ENCODE measurements around the gene HSD17B14. TPM values are rescaled to one million over a fixed set of nuclear protein-coding genes. Genes with fewer than 3 reads are reported as not detected.

The HSD17B14 gene
- total RNA-seq, 1 experiment from 2014 or later: 11.2 TPM

GRCh38 chr19:48795685-48796070 is 40.6 kb downstream of the HSD17B14 start:
- Histone ChIP-seq H4K5ac (ENCODE audit: insufficient read length, low read depth, low read length) (no peak overlapping the region), H3K23me2 (ENCODE audit: insufficient read length, low read depth, low read length, poor library complexity, severe bottlenecking) (no peaks in the 10 kb centered on the region), H3K56ac (ENCODE audit: insufficient read length, low read depth, low read length) (no peak overlapping the region), H3K4ac (ENCODE audit: low read depth, low read length) (no peak overlapping the region), H2BK5ac (ENCODE audit: insufficient read length, low read length) (no peak overlapping the region), H3K27ac (ENCODE audit: insufficient read length, low read depth, low read length) (no peak overlapping the region), H3K9me3 (ENCODE audit: control insufficient read depth, low read depth, low read length) (no peaks in the 10 kb centered on the region), H2BK120ac (ENCODE audit: low read depth, low read length, poor library complexity, severe bottlenecking) (no peak overlapping the region), H2BK20ac (ENCODE audit: low read depth, low read length, poor library complexity, severe bottlenecking) (no peak overlapping the region), H3K18ac (ENCODE audit: insufficient read length, low read depth, low read length) (no peak overlapping the region), H4K8ac (replicated peaks; ENCODE audit: insufficient read length, low read depth, low read length) (no peak overlapping the region), H3K23ac (ENCODE audit: insufficient read length, low read depth, low read length) (no peak overlapping the region), H3K27me3 (ENCODE audit: insufficient read depth, low read length) (no peaks in the 10 kb centered on the region), H3K79me2 (ENCODE audit: insufficient read depth, low read length) (no peaks in the 10 kb centered on the region), H3T11ph (ENCODE audit: low read length) (no peak overlapping the region), H3K4me1 (ENCODE audit: insufficient read depth, low read length) (peaks cover 6% of the 10 kb centered on the region; the same call in 1 of the 2 replicates), H2BK15ac (ENCODE audit: low read depth, low read length) (no peak overlapping the region), H4K91ac (ENCODE audit: insufficient read length, low read depth, low read length) (no peak overlapping the region), H2AK5ac (ENCODE audit: insufficient read length, low read length) (no peak overlapping the region), H3K79me1 (ENCODE audit: insufficient read depth, low read depth, low read length, poor library complexity, severe bottlenecking) (no peaks in the 10 kb centered on the region), H3K4me2 (ENCODE audit: insufficient read depth, insufficient read length, low read length) (no peak overlapping the region), H3K14ac (ENCODE audit: insufficient read depth, low read length) (no peak overlapping the region), H2AFZ (ENCODE audit: low read length) (no peak overlapping the region), H3K9ac (ENCODE audit: extremely low read depth, insufficient read length, low read length) (no peak overlapping the region), H2BK12ac (ENCODE audit: insufficient read length, low read depth, low read length) (no peak overlapping the region), H4K20me1 (ENCODE audit: control insufficient read depth, insufficient read depth, insufficient read length) (no peaks in the 10 kb centered on the region)
- DNase-seq: no peak
- WGBS (ENCODE audit: extremely low coverage, insufficient read length, low lambda C conversion rate): no CpG with 5 or more reads among the region's 2 CpGs
- no peak for TF ChIP-seq CTCF (conservative IDR thresholded peaks at IDR 0.05)
- H3K27me3 Mint-ChIP-seq (ENCODE audit: low read depth): no peaks in the 10 kb centered on the region; the same call in none of the 2 replicates
- 0 out of 5 replicates have a peak, but pooled peaks cover 0 to 2% of the 10 kb centered on the region in 2 experiments for H3K9me3 Mint-ChIP-seq
- H3K4me3 Mint-ChIP-seq: peak overlapping the region; percentile 91 to 95
- peaks cover 19 to 20% of the 10 kb centered on the region in 2 experiments for H3K4me1 Mint-ChIP-seq
- H3K36me3 Mint-ChIP-seq (ENCODE audit: insufficient read depth in 1 of 3, low read depth in 3 of 3): no peaks in the 10 kb centered on the region; a peak in 1 of 7 replicates
- H3K27ac Mint-ChIP-seq: peak overlapping the region in 1 of 3 experiments; percentile 59; a peak in 1 of 7 replicates

Data from H9 (cell line).